GM12878 (cell line): ENCODE data around the gene ADGRB2. TPM values are rescaled to one million over a fixed set of nuclear protein-coding genes. Genes with fewer than 3 reads are reported as not detected.

Experiments
- CBX5 ChIP-seq: sonication (generic); IDR thresholded peaks from 2 replicates; pipeline ENCODE4 v1.6.1; 2016; ENCODE audit warnings: low read depth, moderate library complexity, mild to moderate bottlenecking, inconsistent platforms
- MEF2B ChIP-seq: fragments of 450-650 bp; IDR thresholded peaks from 2 replicates; pipeline ENCODE4 v1.6.1; 2018; ENCODE audit warnings: mild to moderate bottlenecking, moderate library complexity; ENCODE audit not compliant: partially characterized antibody, poor library complexity, severe bottlenecking
- polyA plus RNA-seq, 11 experiments: library from polyadenylated mRNA; depleted of rRNA in 4 of 11; unstranded in 6 of 11; stranded (reverse) in 5 of 11; fragments of >200 nt; fragmentation: Nextera tagmentation in 4 of 11; fragmentation: Illumina TruSeq in 1 of 11; extraction: Ambion mirVana in 4 of 11; extraction: Trizol in 1 of 11; gene quantifications; 1 replicate in 1 of 11; 2 replicates in 10 of 11; pipeline versions ENCODE4 v1.2.1 to v1.2.3, GENCODE V29; 2011 to 2016; ENCODE audit warnings: inconsistent platforms in 2 of 11, missing spikeins in 2 of 11, low read depth in 1 of 11
- total RNA-seq, 4 experiments: library from RNA; depleted of rRNA in 3 of 4; stranded (reverse); fragments of >200 nt in 3 of 4; fragmentation: Illumina TruSeq in 1 of 4; extraction: Trizol in 1 of 4; gene quantifications; 2 replicates each; pipeline versions ENCODE4 v1.2.1 to v1.2.3, GENCODE V29; 2013 to 2021
- TF ChIP-seq, protein P1 (sequence below): fragments of 450-650 bp; IDR thresholded peaks from 2 replicates; pipeline ENCODE4 v1.6.1; 2017; ENCODE audit warnings: antibody characterized with exemption, mild to moderate bottlenecking, moderate library complexity
- TF ChIP-seq, protein P2 (sequence below): fragments of 450-650 bp; IDR thresholded peaks from 2 replicates; pipeline ENCODE4 v1.6.1; 2016; ENCODE audit warnings: mild to moderate bottlenecking
- TF ChIP-seq, protein P3 (sequence below): fragments of 450-650 bp; conservative IDR thresholded peaks from 2 replicates; pipeline ENCODE4 v1.6.1; 2017; ENCODE audit warnings: mild to moderate bottlenecking, moderate library complexity
- TF ChIP-seq, protein P4 (sequence below): fragments of 150-350 bp; IDR thresholded peaks from 2 replicates; pipeline ENCODE4 v1.6.1; 2014; ENCODE audit warnings: mild to moderate bottlenecking, low read depth, low read length
- TF ChIP-seq, protein P5 (sequence below): fragments of 450-650 bp; IDR thresholded peaks from 2 replicates; pipeline ENCODE4 v1.6.1; 2017; ENCODE audit warnings: low read depth, mild to moderate bottlenecking, moderate library complexity

The ADGRB2 gene
- total and polyA plus RNA-seq, 10 of the 15 experiments (the other 5 are each of a cell fraction or from before 2014, with no cell fraction given) = 0.11 to 0.33 (median 0.18) TPM; not detected in 4

DNA sequence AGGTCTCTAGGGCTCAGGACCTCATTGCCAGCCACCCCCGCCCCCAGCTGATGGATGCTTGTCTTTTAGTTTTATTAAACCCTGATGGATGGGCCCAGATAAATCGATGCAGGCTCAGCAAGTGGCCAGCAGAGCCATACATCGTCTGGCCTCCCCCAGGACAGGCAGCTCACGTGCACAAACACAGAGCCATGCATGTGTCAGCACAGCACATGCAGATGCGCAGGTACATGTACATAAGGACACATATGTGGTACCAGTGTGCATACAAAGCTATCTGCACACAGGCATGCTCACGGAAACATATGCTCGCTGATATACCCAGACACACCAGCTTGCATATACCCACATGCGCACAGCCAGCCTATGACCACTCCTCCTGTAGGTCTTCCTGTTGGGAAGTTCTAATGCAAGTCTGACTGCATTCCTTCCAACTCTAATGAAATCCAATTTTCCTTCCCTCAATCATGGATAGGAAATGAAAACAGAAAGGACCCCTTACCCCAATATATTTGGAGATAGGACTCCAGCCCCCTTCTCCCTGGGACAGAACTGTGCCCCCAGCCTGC, 61.2 kb downstream of the ADGRB2 start (continued):
- TF ChIP-seq, protein P1, sequence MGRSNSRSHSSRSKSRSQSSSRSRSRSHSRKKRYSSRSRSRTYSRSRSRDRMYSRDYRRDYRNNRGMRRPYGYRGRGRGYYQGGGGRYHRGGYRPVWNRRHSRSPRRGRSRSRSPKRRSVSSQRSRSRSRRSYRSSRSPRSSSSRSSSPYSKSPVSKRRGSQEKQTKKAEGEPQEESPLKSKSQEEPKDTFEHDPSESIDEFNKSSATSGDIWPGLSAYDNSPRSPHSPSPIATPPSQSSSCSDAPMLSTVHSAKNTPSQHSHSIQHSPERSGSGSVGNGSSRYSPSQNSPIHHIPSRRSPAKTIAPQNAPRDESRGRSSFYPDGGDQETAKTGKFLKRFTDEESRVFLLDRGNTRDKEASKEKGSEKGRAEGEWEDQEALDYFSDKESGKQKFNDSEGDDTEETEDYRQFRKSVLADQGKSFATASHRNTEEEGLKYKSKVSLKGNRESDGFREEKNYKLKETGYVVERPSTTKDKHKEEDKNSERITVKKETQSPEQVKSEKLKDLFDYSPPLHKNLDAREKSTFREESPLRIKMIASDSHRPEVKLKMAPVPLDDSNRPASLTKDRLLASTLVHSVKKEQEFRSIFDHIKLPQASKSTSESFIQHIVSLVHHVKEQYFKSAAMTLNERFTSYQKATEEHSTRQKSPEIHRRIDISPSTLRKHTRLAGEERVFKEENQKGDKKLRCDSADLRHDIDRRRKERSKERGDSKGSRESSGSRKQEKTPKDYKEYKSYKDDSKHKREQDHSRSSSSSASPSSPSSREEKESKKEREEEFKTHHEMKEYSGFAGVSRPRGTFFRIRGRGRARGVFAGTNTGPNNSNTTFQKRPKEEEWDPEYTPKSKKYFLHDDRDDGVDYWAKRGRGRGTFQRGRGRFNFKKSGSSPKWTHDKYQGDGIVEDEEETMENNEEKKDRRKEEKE = no peak
- TF ChIP-seq, protein P2, sequence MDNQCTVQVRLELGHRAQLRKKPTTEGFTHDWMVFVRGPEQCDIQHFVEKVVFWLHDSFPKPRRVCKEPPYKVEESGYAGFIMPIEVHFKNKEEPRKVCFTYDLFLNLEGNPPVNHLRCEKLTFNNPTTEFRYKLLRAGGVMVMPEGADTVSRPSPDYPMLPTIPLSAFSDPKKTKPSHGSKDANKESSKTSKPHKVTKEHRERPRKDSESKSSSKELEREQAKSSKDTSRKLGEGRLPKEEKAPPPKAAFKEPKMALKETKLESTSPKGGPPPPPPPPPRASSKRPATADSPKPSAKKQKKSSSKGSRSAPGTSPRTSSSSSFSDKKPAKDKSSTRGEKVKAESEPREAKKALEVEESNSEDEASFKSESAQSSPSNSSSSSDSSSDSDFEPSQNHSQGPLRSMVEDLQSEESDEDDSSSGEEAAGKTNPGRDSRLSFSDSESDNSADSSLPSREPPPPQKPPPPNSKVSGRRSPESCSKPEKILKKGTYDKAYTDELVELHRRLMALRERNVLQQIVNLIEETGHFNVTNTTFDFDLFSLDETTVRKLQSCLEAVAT = peak; percentile 65; the same call in 1 of the 2 replicates
- TF ChIP-seq MEF2B (no peak), CBX5 (no peak)
- TF ChIP-seq, protein P3, sequence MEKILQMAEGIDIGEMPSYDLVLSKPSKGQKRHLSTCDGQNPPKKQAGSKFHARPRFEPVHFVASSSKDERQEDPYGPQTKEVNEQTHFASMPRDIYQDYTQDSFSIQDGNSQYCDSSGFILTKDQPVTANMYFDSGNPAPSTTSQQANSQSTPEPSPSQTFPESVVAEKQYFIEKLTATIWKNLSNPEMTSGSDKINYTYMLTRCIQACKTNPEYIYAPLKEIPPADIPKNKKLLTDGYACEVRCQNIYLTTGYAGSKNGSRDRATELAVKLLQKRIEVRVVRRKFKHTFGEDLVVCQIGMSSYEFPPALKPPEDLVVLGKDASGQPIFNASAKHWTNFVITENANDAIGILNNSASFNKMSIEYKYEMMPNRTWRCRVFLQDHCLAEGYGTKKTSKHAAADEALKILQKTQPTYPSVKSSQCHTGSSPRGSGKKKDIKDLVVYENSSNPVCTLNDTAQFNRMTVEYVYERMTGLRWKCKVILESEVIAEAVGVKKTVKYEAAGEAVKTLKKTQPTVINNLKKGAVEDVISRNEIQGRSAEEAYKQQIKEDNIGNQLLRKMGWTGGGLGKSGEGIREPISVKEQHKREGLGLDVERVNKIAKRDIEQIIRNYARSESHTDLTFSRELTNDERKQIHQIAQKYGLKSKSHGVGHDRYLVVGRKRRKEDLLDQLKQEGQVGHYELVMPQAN = no peak
- TF ChIP-seq, protein P4, sequence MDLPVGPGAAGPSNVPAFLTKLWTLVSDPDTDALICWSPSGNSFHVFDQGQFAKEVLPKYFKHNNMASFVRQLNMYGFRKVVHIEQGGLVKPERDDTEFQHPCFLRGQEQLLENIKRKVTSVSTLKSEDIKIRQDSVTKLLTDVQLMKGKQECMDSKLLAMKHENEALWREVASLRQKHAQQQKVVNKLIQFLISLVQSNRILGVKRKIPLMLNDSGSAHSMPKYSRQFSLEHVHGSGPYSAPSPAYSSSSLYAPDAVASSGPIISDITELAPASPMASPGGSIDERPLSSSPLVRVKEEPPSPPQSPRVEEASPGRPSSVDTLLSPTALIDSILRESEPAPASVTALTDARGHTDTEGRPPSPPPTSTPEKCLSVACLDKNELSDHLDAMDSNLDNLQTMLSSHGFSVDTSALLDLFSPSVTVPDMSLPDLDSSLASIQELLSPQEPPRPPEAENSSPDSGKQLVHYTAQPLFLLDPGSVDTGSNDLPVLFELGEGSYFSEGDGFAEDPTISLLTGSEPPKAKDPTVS = no peak
- TF ChIP-seq, protein P5, sequence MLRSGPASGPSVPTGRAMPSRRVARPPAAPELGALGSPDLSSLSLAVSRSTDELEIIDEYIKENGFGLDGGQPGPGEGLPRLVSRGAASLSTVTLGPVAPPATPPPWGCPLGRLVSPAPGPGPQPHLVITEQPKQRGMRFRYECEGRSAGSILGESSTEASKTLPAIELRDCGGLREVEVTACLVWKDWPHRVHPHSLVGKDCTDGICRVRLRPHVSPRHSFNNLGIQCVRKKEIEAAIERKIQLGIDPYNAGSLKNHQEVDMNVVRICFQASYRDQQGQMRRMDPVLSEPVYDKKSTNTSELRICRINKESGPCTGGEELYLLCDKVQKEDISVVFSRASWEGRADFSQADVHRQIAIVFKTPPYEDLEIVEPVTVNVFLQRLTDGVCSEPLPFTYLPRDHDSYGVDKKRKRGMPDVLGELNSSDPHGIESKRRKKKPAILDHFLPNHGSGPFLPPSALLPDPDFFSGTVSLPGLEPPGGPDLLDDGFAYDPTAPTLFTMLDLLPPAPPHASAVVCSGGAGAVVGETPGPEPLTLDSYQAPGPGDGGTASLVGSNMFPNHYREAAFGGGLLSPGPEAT = no peak
- TF ChIP-seq, all 136 proteins: peak for 2
